HG02938 (cell line): ENCODE data around the gene FOXP4.

Source experiments
- ATAC-seq: cut with Tn5 transposase; IDR thresholded peaks from one replicate; pipeline ENCODE4 v1.9.1; 2021; ENCODE audit warnings: mild to moderate bottlenecking, moderate library complexity; ENCODE audit not compliant: unreplicated experiment

FOXP4 gene

DNA sequence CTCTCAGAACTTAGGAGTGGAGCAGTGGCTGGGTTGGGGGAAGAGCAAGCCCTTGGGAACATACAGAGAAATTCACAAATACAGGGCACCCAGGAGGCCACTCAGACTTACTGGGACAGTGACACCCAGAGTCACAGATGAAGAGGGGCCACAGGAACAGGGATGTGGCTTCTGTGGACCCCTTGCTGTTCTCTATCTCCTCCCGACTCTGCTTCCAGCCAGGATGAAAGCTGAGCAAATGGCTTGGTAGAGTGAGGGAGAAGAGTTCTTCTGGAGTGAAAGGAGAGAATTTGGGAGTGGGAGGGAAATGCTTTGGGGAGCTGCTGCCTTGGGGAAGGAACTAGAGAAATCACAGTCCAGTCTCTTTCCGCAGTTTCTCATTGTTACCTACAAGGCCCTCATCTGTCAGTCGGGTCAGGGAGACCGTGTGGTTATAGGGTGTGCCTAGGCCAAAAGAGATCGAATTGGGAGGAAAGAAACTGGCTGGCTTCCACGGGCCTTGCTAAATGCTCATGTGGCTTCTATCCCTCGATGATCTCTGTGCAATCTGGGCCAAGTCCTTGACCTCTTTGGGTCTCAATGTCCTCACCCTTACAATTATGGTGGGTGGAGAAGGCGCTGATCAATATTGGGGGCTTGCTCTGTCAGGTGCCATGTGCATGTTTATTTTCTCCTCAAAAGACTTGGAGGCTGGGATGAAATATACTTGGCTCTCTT, 17.0 kb downstream of the FOXP4 start:
- no peak for ATAC-seq

DNA sequence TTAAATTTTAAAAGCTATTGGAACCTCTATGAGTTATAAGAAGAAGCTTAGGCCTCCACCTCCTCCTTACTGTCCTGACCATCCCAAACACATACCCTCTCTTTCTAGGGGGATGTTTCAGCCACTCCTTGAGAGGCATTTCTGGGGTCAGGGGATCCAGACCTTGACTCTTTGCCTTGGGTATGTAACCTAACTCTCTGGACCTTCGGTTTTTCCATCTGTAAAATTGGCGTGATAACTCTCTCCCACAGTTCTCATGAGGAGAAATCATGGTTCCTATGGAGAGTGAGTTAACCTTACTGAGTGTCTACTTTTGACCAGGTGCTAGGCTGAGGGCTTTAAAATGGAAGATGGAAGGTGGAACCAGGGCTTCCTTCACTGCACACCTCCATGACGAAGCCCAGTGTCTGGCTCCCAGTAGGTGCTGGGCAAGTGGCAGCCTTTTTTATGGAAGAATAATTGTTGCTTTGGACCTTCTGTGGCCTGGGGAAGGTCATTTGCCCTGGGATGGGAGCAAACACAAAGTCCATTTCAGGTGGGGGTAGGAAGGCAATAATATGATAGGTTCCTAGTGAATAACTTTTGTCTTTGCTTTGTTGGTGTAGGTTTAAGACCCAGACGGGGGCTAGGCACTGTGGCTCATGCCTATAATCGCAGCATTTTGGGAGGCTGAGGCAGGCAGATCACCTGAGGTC, 18.4 kb downstream of the FOXP4 start:
- no peak for ATAC-seq

DNA sequence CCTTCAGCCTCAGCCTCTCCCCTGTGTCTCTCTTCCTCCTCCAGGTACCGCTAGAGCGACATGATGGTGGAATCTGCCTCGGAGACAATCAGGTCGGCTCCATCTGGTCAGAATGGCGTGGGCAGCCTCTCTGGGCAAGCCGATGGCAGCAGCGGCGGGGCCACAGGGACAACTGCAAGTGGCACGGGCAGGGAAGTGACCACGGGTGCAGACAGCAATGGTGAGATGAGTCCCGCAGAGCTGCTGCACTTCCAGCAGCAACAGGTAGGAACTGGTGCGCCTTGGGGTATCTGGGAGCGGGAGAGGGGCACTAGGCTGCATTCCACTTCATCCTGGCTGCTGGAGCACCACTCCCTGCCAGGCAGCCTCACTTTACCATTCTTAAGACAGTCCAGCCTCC, 19.5 kb downstream of the FOXP4 start:
- ATAC-seq: no peak

DNA sequence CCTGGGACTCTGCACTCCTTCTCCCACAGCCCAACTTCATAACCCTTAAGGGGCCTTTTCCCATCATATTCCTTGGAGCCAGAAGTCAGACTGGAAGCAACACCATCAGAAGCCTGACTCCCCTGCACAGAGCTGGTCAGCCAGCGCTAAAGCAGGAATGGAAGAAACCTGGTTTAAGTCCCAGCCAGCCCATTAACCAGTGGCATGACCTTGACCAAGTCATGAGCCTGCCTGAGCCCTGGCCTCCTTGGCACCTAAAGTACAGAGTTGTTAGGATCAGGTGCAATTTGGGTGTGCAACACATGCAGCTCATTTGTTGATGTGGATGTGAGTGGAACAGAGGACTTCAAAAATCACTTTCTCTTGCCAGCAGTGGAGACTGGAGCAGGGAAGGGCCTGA, 20.8 kb downstream of the FOXP4 start:
- no peak for ATAC-seq

DNA sequence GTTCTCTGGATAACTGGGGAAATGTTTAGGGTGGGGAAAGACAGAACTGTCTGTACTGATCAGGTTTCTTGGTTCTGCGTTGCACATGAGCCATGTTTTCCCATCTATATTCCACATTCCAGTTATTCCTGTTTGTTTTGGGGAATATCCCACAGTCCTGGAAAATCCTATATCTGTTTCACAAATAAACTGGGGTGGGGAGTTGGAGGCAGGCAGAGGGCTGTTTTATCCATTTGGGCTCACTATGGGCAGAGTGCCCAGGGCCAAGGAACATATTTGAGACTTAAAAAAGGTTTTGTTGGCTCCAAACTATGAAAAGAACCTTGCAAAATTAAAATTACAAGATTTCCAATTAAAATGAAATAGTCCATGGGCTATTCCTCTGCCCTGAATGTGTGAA, 21.5 kb downstream of the FOXP4 start:
- no peak for ATAC-seq

DNA sequence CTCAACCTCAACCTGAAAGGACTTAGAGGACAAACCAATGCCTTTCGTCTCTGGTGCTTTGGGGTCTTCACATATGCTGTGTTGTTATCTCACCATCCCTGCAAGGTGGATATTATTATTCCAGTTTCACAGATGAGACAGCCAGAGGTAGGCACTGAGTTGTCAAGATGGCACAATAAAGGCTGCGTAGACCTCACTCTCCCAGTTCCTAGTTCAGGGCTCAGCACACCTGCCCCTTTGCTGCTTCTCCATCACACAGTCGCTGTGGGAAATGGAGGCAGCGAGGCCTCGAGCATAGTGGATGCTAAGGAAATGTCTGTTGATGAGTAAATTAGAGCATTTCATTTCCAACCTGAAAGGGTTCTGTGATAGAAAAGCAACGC, 22.0 kb downstream of the FOXP4 start:
- no peak for ATAC-seq

DNA sequence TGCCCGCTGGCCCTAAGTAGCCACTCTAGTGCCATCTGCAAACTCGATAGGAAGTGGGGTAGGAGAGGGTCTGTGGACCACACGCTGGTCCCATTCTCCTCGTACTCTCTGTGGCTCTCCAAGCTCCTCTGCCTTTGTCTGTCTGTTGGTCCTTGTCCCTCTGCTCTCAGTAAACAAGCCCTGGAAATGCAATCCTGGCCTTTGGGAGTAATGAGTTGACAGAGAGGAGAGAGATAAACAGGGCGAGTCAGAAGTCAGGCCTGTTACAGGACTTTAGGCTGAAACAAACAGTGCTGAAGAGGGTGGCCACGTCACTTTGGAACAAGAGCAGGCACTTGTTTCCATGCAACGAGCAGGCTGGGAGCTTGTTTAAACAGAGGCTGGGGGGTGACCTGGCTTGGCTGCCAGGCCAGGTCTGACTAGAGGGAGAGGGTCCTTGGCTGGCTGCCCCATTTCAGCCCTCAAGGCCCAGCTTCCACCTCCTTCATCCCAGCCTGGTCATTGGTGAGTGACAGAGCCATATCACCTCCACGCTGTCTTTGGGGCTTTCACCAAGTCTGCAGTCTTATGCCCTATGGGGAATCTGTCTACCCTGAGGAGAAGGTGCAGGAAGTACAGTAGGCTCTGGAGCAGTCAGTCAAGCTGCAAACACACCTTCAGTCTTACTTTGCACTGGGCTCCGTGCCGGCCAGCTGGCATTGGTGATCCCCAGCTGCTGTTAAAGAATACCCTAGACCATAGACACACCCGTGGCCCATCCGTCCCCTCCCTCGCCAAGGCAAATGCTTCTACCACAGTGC, 22.6 kb downstream of the FOXP4 start:
- ATAC-seq: no peak

DNA sequence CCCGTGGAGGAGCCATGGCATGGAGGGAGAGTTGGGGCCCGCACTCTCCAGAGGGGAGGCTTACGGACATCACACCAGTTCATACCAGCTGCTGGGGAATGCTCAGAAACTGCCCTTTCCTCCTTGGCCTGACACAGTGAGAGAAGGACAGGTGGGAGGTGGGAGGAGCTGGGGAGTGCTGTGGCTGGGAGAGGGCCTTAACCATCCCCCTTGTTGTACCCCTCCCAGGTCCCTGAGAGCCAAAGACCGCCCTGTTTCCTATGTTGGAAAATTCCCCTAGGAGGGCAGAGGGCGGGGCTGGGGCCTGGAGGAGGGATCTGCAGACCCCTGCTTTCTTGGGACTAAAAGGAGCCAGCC, 24.1 kb downstream of the FOXP4 start:
- ATAC-seq: no peak

DNA sequence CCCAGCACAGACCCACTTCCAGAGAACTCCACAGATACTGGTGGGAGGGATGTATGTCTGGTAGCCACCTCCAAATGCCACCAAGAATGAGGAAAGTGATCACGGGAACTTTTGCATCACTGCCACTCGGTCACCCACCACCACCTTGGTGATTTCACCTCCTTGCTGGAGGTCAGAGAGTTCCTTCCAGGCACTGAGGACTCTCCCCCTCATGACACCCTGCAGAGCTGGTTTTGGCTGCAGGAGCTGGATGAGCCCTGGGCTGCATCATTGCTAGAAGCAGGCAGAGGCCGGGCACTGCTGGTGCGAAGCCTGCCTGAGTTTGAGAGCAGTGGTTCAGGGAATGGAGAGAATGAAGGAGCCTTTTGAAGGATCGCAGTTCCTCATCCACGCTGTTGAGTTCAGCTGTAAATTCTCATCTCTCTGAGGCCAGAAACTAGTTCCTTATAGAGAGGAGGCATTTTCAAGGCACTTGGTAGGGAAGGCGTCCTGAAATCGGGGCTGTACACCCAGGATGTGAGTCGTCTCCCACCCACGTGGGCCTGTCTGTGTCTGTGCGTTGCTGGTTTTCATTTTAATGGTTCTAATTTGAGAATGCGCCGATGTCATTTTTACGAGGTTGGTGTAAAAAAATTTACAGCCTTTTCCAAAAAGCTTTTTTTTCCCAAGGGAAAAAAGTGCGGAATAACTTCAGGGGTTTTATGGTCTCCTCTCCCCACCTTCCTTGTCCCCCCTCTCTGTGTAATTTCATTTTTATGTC, 25.0 kb downstream of the FOXP4 start:
- ATAC-seq: no peak

DNA sequence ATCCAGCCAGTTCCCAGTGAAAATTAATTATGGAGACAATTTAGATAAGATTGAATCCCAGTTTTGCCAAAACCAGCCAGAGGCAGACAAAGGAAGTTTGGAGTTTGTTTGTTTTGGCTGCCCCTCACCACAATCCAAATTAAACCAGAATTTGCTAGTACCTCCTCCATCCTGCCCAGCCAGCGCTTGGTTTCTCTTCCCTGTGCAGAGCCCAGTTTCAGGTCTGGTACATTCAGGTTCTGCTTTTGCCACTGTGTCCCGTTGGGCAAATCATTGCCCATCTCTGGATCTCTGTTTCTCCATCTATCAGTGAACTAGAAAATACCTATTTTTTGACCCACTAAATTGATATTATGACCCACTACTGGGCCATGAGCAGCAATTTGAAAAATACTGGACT, 26.4 kb downstream of the FOXP4 start:
- ATAC-seq: no peak

DNA sequence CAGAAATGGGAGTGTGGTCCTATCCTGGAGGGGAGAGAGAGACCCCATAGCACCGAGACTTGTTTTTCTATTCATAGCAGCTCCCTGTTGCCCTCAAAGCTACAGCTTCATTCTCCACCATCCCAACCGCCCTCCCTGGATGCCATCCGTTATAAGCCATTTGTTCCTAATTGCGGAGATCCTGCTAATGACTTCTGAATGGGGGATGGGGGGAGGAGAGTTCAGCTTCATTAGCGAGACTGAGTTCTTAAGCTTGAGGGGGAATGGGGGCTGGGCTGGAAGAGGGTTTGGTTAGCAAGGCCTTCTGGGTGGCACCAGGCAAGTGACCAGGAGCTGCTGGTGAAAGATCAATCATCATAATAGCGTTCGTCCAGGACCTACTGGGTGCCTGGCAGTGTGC, 27.1 kb downstream of the FOXP4 start:
- no peak for ATAC-seq

DNA sequence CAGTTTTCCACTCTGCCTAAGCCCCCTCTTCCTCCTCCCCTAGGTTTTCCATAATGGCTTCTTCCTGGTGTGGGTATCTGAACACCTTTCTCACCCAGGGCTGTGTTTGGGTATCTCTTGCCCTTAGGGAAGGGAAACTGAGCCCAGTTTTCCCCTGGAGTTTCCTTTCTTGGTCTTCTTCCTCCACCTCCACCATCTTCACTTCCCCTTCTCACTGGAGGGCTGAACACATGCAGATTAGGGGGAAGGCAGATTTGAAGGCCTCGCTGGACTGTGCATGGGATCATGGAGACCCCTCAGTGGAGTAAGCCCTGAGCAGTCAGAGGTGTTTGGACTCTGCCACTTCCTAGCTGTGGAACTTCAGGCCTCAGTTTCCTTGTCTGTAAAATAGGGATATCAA, 27.8 kb downstream of the FOXP4 start:
- no peak for ATAC-seq

DNA sequence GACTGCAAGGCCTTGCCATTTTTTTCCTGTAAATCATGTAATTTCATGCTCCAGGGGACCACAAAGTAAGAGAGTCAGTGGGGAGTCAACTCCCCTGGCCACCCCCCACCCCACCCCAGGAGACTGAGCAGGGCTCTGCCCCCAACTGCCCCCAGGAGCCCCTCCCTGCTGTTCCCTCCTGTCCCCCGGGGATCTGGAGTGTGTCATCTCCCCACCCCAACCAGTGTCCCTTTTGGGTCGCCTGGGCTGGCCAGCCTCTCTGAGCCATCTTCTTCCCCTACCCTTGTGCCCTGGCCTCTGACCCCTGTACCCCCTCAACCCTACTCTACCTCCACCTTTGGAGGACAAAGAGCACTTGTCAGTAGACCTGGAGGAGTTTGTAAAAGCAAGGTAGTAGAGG, 29.4 kb downstream of the FOXP4 start:
- no peak for ATAC-seq

DNA sequence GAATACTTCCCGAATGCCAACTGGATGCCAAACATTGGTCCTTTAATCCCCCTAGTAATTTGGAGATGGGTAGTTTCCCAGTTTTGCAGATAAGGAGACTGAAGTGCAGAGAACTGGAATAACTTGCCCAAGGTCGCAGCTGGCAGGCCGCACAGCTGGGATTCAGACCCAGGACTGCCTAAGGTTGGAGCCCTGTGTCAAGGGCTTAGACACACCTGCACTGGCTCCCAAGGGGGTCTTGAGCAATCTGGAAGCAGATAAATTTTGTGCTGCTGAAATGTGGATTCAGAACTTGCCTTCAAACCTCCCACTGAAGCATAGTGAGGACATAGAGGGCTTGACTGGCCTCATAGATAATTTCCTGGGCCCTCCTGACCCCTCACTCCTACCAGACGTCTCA, 30.5 kb downstream of the FOXP4 start:
- ATAC-seq: no peak

DNA sequence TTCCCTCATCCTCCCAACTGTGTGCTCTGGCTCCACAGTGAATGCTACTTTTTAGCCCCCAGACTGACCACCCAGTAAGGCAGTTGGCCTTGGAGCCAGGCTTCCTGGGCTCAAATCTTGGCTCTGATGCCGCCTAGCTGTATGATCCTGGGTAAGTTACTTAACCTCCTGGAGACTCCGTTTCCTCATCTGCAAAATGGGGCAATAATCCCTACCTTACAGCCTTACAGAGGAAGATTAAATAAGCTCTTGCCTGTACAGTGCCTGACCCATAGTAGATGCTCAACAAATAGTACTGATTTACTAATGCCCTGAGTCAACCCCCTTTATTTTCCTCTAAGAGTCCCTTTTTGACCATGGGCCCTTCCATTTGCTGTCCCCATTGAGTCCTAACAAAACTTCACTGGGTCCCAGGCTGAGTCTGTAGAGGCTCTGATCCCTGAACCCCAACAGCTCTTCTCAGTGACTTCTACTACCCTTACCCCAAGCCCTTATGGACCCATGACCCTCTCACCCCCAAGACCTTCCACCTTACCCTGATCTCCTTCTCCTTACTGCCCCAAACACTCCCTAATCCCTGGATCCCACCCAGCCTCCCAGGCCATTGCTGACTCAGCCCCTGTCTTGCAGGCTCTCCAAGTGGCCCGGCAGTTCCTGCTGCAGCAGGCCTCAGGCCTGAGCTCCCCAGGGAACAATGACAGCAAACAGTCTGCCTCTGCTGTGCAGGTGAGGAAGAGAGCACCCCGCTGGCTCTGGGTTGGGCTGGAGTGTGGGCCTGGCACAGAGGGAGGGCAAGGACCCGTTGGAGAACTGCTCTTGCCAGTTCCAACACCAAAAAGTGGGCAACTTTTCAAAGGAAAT, 31.4 kb downstream of the FOXP4 start:
- ATAC-seq: no peak

DNA sequence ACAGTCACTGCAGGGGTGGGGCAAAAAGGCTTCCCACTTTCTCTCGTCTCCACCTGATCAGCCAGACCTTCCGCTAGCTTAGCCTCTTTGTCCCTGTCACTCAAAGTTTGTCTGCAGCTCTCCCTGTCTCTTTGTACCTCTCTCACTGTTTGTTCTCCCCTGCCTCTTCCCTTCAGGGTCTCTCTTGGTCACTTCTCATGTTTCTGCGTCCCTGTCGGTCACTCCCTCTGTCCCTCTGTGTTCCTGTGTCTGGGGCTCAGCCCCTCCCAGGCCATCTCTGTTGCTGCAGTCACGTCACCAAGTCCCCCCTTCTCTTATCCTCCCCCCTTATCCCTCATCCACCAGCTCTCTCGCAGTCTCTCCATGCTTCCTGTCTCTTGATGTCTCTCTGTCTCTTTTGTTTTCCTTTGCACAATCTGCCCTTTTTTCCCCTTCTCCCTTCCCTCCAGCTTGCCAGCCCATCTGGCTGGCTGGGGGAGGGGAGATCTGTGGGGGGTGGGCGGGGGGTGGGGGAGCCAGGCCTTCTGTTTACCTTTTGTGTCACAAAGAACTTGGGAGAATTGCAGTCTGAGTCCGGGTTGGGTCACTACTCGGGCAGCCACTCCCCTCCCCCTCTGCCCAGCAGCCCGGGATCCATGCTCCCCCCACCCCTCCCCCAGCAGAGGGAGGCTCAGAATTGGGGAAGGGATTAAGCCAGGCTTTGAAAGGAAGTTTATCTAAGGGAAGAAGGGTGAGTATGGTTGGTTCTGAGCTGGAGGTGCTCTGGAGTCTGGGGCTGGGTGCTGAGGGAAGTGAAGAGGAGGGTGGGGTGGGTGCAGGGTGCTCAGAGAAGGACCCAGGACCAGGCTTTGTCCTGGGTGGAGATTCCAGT, 32.3 kb downstream of the FOXP4 start:
- no peak for ATAC-seq

DNA sequence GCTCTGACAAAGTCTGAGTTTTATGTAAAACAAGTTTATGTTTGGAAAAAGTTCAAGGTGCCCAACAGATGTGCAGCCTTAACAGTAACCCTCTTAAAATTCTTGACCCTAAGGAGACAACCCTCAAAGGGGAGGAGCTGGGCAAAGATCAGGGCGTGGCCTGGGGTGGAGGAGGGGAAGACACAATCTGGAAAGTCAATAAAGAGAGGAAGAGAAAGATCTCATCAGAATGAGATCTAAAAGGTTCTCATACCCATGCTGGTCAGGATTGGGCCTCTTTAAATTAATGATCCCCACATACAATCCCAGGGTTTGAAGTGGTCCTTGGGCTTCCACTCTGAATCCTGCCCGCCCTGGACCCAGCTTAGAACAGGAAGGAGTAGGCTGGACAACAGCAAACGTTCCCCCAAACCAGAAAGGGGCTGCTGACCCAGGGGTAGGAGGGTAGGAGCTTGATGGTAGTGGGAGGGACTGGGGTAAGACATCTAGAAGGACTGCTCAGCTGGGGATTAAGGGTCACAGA, 33.0 kb downstream of the FOXP4 start:
- ATAC-seq: no peak

DNA sequence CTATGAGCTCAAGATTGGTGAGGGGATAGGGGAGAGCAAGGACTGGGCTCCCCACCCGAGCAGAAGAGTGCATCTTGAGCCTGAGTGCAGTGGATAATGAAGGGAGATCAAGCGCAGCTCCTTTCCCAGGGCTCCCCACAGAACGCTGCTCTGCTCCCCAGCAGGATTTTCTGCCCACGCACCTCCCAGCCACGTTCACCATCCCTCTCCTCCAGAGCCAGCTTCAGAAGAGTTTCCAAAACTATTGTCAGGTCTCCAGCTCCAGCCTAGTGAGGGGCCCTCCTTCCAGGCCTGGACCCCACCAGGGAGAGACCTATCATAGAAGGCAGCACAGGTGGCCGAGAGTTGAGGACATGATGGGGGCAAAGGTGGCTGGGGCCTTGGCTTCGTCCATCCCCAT, 34.5 kb downstream of the FOXP4 start:
- ATAC-seq: no peak

DNA sequence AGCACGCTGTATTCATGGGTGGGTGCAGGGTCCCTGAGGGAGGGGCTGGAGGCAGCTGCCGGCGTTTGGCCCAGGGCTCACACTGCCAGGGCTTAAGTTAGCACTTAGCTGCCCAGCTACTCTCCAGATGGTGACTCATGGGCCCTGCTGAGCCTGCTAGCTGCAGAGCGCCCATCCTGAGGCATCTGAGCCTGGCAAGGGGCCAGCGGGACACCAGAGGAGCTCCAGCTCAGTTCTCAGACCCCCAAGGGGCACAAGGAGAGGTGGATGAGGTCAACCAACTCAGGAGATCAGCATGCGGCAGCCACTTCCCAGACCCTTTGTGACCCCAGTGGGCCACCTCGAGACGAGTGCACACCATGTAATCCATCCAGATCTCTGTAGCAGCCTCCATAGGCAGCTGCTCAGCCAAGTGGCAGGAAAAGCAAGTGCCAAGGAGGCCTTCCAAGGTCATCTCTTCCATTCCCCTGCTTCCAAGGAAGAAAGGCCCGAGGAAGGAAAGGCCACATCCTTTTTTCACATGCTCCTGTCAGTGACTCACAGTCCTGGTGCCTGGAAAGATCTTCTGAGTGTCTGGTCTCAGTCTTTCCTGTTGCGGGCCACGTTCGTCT, 35.3 kb downstream of the FOXP4 start:
- ATAC-seq: no peak
